GM12874 (cell line): ENCODE measurements around the gene CCDC188.

Source experiments
- CTCF ChIP-seq: IDR thresholded peaks from 2 replicates; pipeline ENCODE4 v1.5.1; 2011; ENCODE audit warnings: low read depth, mild to moderate bottlenecking, control low read depth, low read length, moderate library complexity; ENCODE audit not compliant: insufficient read depth

The CCDC188 gene

GRCh38 chr22:20111045-20111688 is 39.7 kb downstream of the CCDC188 start:
- peak; percentile 64 for TF ChIP-seq CTCF

GRCh38 chr22:20110359-20110985 is 40.4 kb downstream of the CCDC188 start:
- no peak for TF ChIP-seq CTCF

GRCh38 chr22:20109411-20110358 is 41.2 kb downstream of the CCDC188 start:
- no peak for TF ChIP-seq CTCF

GRCh38 chr22:20108757-20109230 is 42.1 kb downstream of the CCDC188 start:
- TF ChIP-seq CTCF = no peak

- no peak for TF ChIP-seq CTCF
Observed at GRCh38 chr22:20107951-20108756, 42.7 kb downstream of the CCDC188 start.

GRCh38 chr22:20107471-20107901 is 43.4 kb downstream of the CCDC188 start:
- no peak for TF ChIP-seq CTCF
